Measurements from ENCODE around the gene MARF1. TPM values are rescaled to one million over a fixed set of nuclear protein-coding genes. Genes with fewer than 3 reads are reported as not detected.

Gene MARF1
- total RNA-seq: 17.8 and 20.2 TPM in 2 replicates

DNA sequence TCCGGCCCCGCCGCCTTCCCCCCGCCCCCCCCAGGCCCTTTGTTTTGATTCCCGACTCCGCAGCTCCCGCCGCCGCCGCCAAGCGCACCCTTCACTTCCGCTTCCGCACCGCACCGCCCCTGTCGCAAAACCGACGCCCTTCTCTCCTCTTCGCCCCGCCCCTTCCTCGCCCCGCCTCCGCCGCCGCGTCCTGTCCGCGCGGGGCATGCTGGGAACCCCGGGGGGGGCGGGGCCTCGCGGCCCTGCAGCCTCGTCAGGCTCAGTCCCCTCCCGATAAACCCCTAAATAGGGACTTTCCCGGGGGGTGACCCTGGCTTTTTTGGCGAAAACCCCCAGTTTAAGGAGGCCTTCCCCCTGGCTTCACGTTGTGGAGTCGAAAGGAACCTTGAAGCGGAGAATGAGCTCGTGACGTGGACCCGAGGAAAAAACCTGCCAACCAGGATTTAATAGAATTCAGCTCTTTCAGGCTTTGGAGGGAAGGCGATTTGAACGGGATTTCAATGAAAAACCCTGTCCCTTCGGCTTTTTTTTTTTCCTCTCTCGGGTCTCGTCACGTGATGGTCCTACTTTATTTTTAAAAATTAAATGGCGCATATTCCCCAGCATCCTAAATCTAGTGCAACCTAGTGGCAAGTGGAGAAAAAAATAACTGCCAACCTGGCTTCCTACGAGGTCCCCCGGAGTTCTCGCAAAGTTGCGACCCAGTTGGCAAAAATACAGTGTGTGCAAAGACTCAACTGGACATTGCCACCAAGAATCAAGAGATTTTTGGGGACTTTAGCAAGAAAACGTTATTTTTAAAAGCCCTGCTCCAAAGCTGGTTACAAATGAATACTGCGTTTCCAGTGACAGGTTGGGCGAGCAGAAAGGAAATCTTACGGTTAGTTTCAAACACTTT lies at the start of gene MARF1:
Gene MARF1, minus strand, starts transcription at position 107 of the 898 bp plus-strand sequence. CDS start 3,921 bp downstream, outside the sequence.

DNA sequence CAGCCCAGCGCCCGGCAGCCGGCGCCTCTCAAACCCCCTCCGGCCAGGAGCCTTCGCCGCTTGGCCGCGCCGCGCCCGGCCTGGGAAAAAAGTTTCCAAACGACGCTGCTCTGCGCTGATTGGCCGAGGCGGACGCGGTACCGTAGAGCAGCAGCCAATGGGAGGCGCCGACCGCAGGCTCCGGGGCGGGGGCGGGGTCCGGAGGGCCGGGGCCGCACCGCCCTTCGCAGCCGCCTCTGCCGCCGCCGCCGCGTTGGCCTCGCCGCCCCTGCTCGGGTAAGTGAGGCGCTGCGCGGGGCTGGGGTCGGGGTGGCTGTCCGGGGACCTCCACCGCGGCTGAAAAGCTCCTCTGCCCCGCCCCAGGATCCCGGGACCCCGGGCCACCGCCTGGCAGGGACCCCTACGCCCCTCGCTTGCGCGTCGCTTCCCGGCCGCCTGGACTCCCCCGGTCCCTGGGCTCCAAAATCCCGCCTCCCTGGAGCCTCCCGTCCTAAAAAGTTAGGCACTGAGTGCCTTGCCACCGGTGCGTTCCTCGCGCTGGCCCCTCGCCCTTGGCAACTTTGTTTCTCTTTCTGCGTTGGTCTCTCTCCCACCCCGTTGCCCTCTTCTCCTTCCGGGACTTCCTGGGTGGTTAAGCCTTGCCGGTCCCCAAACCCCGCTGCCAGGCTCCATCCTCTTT lies 7.2 kb upstream of the MARF1 start, which contains the start of gene NDE1:
Gene NDE1, plus strand, starts transcription at position 227 of the 679 bp plus-strand sequence. CDS start 14,534 bp downstream, outside the sequence.

Other genes starting within 250 kb of the MARF1 start
- gene MPV17L, start 247.4 kb downstream of the MARF1 start, total RNA-seq: 0.34 and 0.62 TPM in 2 replicates
- gene BMERB1, start 208.6 kb downstream of the MARF1 start, total RNA-seq: 31.9 and 32.3 TPM in 2 replicates
- gene NDE1, start 7.1 kb upstream of the MARF1 start, total RNA-seq: 18.9 and 32.3 TPM in 2 replicates
- gene MYH11, start 213.9 kb upstream of the MARF1 start, total RNA-seq: 0.29 and 0.37 TPM in 2 replicates
- gene CEP20, start 245.4 kb upstream of the MARF1 start, total RNA-seq: 34.3 and 43.4 TPM in 2 replicates